ENCODE results near the gene DCAF16. TPM values are rescaled to one million over a fixed set of nuclear protein-coding genes. Genes with fewer than 3 reads are reported as not detected.
A peak's percentile ranks its signal among the peaks of the same experiment; 100 is the strongest.

The DCAF16 gene
- polyA plus RNA-seq, 1 donor (not counting 4 experiments of a cell fraction or from before 2014, with no cell fraction given): 16.2 TPM

DNA sequence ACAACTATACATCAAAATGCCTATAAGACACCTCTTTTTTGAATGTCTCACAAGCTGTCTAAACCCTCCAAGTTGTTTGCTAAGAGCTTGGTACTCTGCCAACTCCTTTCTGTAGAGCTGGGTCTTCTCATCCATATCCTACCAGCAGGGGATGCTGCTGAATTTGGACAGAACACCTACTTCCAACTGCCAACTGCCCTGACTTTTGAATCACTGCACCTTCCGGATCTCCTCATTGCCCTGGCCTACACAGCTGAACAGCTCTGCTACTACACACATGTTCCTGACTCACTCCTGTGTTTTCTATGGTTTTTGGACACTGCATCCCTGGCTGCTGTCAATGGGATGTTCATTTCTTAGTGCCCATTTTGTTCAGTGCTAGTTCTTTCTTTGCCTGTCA lies 47.8 kb downstream of the DCAF16 start:
- Histone ChIP-seq H3K4me3 (ENCODE audit: control insufficient read depth in 2 of 3, extremely low read depth in 1 of 3, insufficient read depth in 2 of 3, low read depth in 1 of 3, low read length in 3 of 3) (no peak overlapping the region), H3K4me2 (ENCODE audit: control insufficient read depth, extremely low read depth, insufficient read depth, low read depth, low read length) (no peak overlapping the region), H3K79me2 (ENCODE audit: control insufficient read depth, insufficient read depth, low read length) (no peaks in the 10 kb centered on the region), H3K9ac (ENCODE audit: control insufficient read depth, extremely low read depth, insufficient read depth, low read length) (no peak overlapping the region), H3K9me3 (ENCODE audit: control insufficient read depth, low read depth, low read length) (no peaks in the 10 kb centered on the region), H3K36me3 (ENCODE audit: control insufficient read depth in 2 of 2, extremely low read depth in 1 of 2, insufficient read depth in 2 of 2, low read length in 2 of 2) (no peaks in the 10 kb centered on the region), H3K9me1 (ENCODE audit: control insufficient read depth, extremely low read depth, insufficient read depth, low read length) (no peaks in the 10 kb centered on the region), H2AFZ (ENCODE audit: control insufficient read depth, low read length) (no peak overlapping the region), H3K27ac (ENCODE audit: control insufficient read depth, insufficient read depth, low read length) (no peak overlapping the region), H4K20me1 (ENCODE audit: control insufficient read depth, extremely low read depth, insufficient read depth, low read length) (no peaks in the 10 kb centered on the region), H3K27me3 (ENCODE audit: control insufficient read depth, extremely low read depth, insufficient read depth, low read length) (no peaks in the 10 kb centered on the region), H3K4me1 (ENCODE audit: control insufficient read depth, extremely low read depth, insufficient read depth, low read length) (no peaks in the 10 kb centered on the region)
- DNase-seq (ENCODE audit: low read depth, low spot score) (no peak), FAIRE-seq (peak; percentile 65)
- TF ChIP-seq, protein P1, sequence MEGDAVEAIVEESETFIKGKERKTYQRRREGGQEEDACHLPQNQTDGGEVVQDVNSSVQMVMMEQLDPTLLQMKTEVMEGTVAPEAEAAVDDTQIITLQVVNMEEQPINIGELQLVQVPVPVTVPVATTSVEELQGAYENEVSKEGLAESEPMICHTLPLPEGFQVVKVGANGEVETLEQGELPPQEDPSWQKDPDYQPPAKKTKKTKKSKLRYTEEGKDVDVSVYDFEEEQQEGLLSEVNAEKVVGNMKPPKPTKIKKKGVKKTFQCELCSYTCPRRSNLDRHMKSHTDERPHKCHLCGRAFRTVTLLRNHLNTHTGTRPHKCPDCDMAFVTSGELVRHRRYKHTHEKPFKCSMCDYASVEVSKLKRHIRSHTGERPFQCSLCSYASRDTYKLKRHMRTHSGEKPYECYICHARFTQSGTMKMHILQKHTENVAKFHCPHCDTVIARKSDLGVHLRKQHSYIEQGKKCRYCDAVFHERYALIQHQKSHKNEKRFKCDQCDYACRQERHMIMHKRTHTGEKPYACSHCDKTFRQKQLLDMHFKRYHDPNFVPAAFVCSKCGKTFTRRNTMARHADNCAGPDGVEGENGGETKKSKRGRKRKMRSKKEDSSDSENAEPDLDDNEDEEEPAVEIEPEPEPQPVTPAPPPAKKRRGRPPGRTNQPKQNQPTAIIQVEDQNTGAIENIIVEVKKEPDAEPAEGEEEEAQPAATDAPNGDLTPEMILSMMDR (optimal IDR thresholded peaks at IDR 0.05 in 1 of 3, IDR thresholded peaks at IDR 0.05 in 1 of 3, conservative IDR thresholded peaks at IDR 0.05 in 1 of 3; ENCODE audit: extremely low read depth in 1 of 3, insufficient read depth in 2 of 3, low read length in 3 of 3): peak; percentile 63 to 77 (median 75)
- no peak for TF ChIP-seq EZH2 (IDR thresholded peaks at IDR 0.05; ENCODE audit: low read length)
- dilution Hi-C loops (cut with MboI; ENCODE audit: extremely low pct_ligation_motif_present, low sequenced_read_pairs): no loop called here

DNA sequence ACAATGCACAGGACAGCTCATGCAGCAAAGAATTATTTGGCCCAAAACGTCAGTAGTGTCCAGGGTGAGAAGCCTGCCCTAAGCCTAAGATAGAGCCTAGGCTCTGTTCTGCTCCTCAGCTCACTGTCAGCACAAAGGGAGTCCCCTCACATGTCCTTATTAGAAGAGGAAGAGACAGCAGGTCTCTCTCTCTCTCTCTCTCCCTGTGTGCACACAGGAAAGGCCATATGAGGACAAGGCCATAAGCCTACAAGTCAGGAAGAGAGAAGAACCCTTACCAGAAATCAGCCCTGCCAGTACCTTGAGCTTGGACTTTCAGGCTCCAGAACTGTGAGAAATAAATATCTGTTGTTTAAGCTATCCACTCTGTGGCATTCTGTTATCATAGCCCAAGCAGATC lies 49.5 kb downstream of the DCAF16 start:
- no peaks in the 10 kb centered on the region for H3K27me3 ChIP-seq (ENCODE audit: control insufficient read depth, extremely low read depth, insufficient read depth, low read length)
- H3K9ac ChIP-seq (ENCODE audit: control insufficient read depth, extremely low read depth, insufficient read depth, low read length): no peak overlapping the region
- H3K4me1 ChIP-seq (ENCODE audit: control insufficient read depth, extremely low read depth, insufficient read depth, low read length): no peaks in the 10 kb centered on the region
- dilution Hi-C loops (cut with MboI; ENCODE audit: extremely low pct_ligation_motif_present, low sequenced_read_pairs): no loop called here
- H3K79me2 ChIP-seq (ENCODE audit: control insufficient read depth, insufficient read depth, low read length): no peaks in the 10 kb centered on the region
- no peaks in the 10 kb centered on the region for H4K20me1 ChIP-seq (ENCODE audit: control insufficient read depth, extremely low read depth, insufficient read depth, low read length)
- H3K4me2 ChIP-seq (ENCODE audit: control insufficient read depth, extremely low read depth, insufficient read depth, low read depth, low read length): no peak overlapping the region
- FAIRE-seq (no peak), DNase-seq (ENCODE audit: low read depth, low spot score) (no peak)
- H3K9me3 ChIP-seq (ENCODE audit: control insufficient read depth, low read depth, low read length): no peaks in the 10 kb centered on the region
- no peak overlapping the region for H3K4me3 ChIP-seq (ENCODE audit: control insufficient read depth in 2 of 3, extremely low read depth in 1 of 3, insufficient read depth in 2 of 3, low read depth in 1 of 3, low read length in 3 of 3)
- H3K36me3 ChIP-seq (ENCODE audit: control insufficient read depth in 2 of 2, extremely low read depth in 1 of 2, insufficient read depth in 2 of 2, low read length in 2 of 2): no peaks in the 10 kb centered on the region
- no peak overlapping the region for H3K27ac ChIP-seq (ENCODE audit: control insufficient read depth, insufficient read depth, low read length)
- no peak for TF ChIP-seq EZH2 (IDR thresholded peaks at IDR 0.05; ENCODE audit: low read length)
- TF ChIP-seq, protein P1 (optimal IDR thresholded peaks at IDR 0.05 in 1 of 3, IDR thresholded peaks at IDR 0.05 in 1 of 3, conservative IDR thresholded peaks at IDR 0.05 in 1 of 3; ENCODE audit: extremely low read depth in 1 of 3, insufficient read depth in 2 of 3, low read length in 3 of 3): no peak
- H2AFZ ChIP-seq (ENCODE audit: control insufficient read depth, low read length): no peak overlapping the region
- no peaks in the 10 kb centered on the region for H3K9me1 ChIP-seq (ENCODE audit: control insufficient read depth, extremely low read depth, insufficient read depth, low read length)

All from keratinocyte (primary cell).